Neural cell (in vitro differentiated cells): Measurements from ENCODE around the gene CRLF3.

Experiments
- EZH2 ChIP-seq: fragments of 200-600, 300-800 bp; shearing (Covaris generic), sonication (generic); IDR thresholded peaks from 2 replicates; pipeline ENCODE4 v1.6.1; 2014; ENCODE audit warnings: antibody characterized with exemption, low read length, borderline replicate concordance, mild to moderate bottlenecking; ENCODE audit not compliant: insufficient read depth, poor library complexity, severe bottlenecking
- POLR2AphosphoS5 ChIP-seq: IDR thresholded peaks from 2 replicates; pipeline ENCODE4 v1.6.1; 2012

GRCh38 chr17:30869005-30869404, 44.5 kb upstream of the CRLF3 start:
- no peak for TF ChIP-seq POLR2AphosphoS5
- no peak for TF ChIP-seq EZH2
